ENCODE results near the gene RYR1.
"Not testable (repeated sequence)": the region's sequence is repeated elsewhere in the genome, so short reads cannot be mapped to it uniquely, and the experiment has no call there.

RYR1 gene

GRCh38 chr19:38495375-38495774 lies 61.9 kb downstream of the RYR1 start:
- DNase-seq: not testable (repeated sequence)

- DNase-seq: no peak
Observed at GRCh38 chr19:38496116-38496515, 62.6 kb downstream of the RYR1 start.

DNA sequence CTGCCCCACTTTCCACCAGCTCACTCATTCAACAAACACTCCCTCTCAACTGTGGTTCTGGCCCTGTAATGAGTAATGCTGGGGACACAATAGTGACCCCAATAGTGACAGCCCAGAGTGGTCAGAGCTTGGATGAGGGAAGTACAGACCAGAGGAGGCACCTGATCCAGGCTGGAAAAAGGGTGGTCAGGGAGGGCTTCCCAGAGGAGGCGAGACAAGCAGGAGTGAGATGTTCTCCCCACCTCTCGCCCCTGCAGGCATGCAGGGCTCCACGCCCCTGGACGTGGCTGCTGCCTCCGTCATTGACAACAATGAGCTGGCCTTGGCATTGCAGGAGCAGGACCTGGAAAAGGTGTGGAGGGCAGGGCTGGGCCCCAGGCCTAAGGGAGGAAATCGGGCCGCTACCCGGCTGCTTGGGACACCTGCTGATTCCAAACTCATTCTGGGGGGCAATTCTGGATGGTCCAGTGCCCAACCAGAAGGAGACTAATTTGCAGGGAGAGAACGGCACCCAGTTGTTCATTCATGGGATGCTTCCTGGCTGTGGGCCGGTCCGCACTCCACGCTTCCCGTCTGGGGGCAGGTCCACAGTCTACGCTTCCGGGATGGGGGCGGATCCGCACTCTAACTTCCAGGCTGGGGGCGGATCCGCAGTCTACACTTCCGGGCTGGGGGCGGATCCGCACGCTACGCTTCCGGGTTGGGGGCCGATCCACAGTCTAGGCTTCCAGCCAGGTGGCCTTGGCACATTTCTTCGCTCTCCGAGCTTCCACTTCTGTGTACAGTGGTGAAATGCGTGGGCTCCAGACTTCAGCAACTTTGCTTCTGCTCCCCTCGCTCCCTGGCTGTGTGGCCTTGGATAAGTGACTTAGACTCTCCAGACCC lies 63.4 kb downstream of the RYR1 start:
- no peak for DNase-seq

- no peak for DNase-seq
Observed at GRCh38 chr19:38497907-38498306, 64.4 kb downstream of the RYR1 start.

- no peak for DNase-seq
Observed at GRCh38 chr19:38499532-38499931, 66.0 kb downstream of the RYR1 start.

DNA sequence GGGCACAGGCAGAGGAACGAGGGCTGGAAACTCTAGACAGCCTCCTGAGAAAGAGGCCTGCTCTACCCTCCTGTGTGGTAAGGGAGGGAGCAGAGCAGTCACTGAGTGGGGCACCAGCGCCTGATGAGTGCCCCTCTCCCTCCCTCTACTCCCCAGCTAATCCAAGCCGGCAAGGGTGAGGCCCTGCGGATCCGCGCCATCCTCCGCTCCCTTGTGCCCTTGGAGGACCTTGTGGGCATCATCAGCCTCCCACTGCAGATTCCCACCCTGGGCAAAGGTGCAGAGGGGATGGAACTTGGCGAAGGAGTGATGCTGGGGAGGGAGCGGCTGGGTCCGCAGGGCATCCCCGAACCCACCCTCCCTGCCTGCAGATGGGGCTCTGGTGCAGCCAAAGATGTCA lies 67.0 kb downstream of the RYR1 start:
- DNase-seq: no peak

DNA sequence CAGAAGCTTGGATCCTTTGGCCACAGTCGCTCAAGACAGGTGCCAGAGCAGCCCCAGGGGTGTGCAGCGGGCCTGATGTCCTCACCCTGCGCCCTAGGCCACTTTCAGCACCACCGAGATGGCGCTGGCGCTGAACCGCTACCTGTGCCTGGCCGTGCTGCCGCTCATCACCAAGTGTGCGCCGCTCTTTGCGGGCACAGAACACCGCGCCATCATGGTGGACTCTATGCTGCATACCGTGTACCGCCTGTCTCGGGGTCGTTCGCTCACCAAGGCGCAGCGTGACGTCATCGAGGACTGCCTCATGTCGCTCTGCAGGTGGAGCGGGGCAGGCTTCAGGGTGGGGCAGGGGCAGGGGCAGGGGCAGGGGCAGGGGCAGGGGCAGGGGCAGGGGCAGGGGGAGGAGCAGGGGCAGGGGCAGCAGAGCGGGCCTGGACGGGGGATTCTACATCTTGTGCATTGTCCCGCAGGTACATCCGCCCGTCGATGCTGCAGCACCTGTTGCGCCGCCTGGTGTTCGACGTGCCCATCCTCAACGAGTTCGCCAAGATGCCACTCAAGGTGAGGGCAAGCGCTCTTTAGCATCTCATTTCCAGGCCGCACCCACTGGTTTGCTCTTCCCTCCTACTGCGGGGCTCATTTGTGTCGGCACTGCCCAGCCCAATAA lies 69.1 kb downstream of the RYR1 start:
- DNase-seq: peak; percentile 60

GRCh38 chr19:38503077-38503410 lies 69.6 kb downstream of the RYR1 start:
- DNase-seq: no peak

- DNase-seq: no peak
Observed at GRCh38 chr19:38505958-38506357, 72.5 kb downstream of the RYR1 start.

GRCh38 chr19:38506375-38506722 lies 72.9 kb downstream of the RYR1 start:
- no peak for DNase-seq

- DNase-seq: peak; percentile 53
Observed at GRCh38 chr19:38506723-38507550, 73.4 kb downstream of the RYR1 start.

- no peak for DNase-seq
Observed at GRCh38 chr19:38507551-38508127, 74.1 kb downstream of the RYR1 start.

- DNase-seq: peak; percentile 28
Observed at GRCh38 chr19:38508507-38508906, 75.0 kb downstream of the RYR1 start.

GRCh38 chr19:38509027-38509426 lies 75.5 kb downstream of the RYR1 start:
- no peak for DNase-seq

GRCh38 chr19:38511074-38511708 lies 77.7 kb downstream of the RYR1 start:
- DNase-seq: no peak

DNA sequence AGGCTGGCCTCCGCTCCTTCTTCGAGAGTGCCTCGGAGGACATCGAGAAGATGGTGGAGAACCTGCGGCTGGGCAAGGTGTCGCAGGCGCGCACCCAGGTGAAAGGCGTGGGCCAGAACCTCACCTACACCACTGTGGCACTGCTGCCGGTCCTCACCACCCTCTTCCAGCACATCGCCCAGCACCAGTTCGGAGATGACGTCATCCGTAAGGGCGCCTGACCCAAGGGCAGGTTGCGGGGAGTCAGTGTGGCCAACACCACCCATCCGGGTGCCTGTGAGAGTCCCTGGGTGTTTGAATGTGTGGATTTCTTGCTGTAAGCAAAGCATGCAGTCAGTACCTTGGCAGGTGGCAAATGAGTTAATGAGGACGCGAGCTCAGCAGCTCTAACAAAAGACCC lies 78.8 kb downstream of the RYR1 start:
- DNase-seq: peak; percentile 28

DNA sequence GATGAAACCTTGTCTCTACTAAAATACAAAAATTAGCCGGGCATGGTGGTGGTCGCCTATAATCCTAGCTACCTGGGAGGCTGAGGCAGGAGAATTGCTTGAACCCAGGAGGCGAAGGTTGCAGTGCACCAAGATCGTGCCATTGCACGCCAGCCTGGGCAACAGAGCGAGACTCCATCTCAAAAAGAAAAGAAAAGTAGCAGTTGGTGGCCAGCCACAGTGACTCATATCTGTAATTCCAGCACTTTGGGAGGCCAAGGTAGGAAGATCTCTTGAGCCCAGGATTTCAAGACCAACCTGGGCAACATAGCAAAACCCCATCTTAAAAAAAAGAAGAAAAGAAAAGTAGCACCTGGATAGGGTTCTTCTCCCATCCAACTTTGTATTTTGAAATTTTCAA lies 79.7 kb downstream of the RYR1 start:
- not testable (repeated sequence) for DNase-seq

- no peak for DNase-seq
Observed at GRCh38 chr19:38513762-38514167, 80.3 kb downstream of the RYR1 start.

- DNase-seq: peak; percentile 81
Observed at GRCh38 chr19:38514812-38515633, 81.5 kb downstream of the RYR1 start.

- DNase-seq: no peak
Observed at GRCh38 chr19:38515896-38516295, 82.4 kb downstream of the RYR1 start.

DNA sequence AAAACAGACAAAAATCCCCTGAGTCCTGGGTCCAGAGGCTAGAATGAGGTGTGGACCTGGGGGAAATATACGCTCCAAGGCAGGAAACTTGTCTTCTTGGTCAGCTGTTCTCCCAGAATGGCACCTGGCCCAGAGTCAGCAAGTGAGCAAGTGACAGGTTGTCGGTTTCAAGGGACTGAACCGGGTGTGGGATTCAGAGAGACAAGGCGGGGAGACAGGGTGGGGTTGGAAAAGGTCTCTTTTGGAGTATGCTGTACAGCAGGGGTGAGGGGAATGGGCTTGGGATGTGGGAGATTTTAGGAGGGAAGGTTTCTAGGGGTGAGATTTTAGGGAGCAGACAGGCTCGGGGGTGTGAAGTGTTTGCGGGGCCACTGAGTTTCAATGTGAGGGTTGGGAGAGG lies 83.3 kb downstream of the RYR1 start:
- no peak for DNase-seq

GRCh38 chr19:38517321-38517720 lies 83.8 kb downstream of the RYR1 start:
- DNase-seq: no peak

All from DMS53 (cell line).